Fibroblast of skin of scalp (primary cell): ENCODE data around the gene TOM1.

Source experiments
- DNase-seq: peaks from one replicate; pipeline ENCODE4 v3.0.0-alpha.2; 2013

Gene TOM1

DNA sequence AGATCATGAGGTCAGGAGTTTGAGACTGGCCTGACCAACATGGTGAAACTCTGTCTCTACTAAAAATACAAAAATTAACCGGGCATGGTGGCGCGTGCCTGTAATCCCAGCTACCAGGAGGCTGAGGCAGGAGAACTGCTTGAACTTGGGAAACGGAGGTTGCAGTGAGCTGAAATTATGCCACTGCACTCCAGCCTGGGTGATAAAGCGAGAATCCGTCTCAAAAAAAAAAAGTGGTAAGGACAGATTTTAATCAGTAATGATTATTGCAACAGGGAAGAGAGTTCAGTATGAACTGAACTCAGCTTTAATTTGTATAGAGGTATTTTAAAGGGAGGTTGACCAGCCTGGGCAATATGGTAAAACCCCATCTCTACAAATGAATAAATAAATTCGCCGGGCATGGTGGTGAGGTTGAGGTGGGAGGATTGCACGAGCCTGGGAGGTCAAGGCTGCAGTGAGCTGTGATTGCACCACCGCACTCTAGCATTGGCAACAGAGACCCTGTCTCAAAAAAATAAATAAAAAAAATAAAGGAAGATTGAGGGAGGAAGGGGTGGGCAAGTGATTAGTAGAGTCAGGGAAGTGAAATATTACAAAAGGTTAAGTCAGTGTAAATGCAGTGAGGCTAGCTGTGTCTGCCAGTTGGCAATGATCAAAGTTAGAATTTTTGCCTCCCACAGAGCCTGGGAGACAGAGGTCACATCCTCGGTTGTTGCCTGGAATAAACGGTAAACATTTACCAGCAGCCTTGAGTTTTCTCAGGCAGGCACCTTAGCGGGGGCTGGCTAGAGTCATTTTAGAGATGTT is 97.6 kb downstream of the TOM1 start:
- DNase-seq: no peak
